IMR-90 (cell line): ENCODE measurements around the gene CSHL1. TPM values are rescaled to one million over a fixed set of nuclear protein-coding genes. Genes with fewer than 3 reads are reported as not detected.

ENCODE experiments used
- ATAC-seq: fragments of 200-7000 bp; cut with Tn5 transposase; 2 replicates; pipeline ENCODE4 v1.9.1; 2020; ENCODE audit warnings: low read depth, mild to moderate bottlenecking, moderate library complexity
- Bru-seq: library from RNA; stranded (reverse); fragments of 400-500 nt; gene quantifications from one replicate; lab custom pipeline; 2021; lab: Mats Ljungman, UMichigan
- BruChase-seq, 2 experiments: library from RNA; stranded (reverse); fragments of 400-500 nt; gene quantifications; one replicate each; lab custom pipeline; 2021; lab: Mats Ljungman, UMichigan
- BruUV-seq: library from RNA; stranded (reverse); fragments of 400-500 nt; replicated peaks from 2 replicates; lab custom pipeline; 2021; lab: Mats Ljungman, UMichigan
- CTCF ChIA-PET: fragments of 300-600 bp; formaldehyde crosslinking; extraction: SDS; loops from one replicate; lab custom pipeline; 2021; ENCODE audit warnings: antibody characterized with exemption; lab: Yijun Ruan, JAX
- POLR2A ChIA-PET: fragments of 300-600 bp; sonication (Branson Sonifier 250); formaldehyde crosslinking; loops from one replicate; lab custom pipeline; 2022; ENCODE audit warnings: antibody characterized with exemption; ENCODE audit not compliant: unreplicated experiment; lab: Charles Lee
- DNase-seq: peaks from one replicate; pipeline ENCODE4 v3.0.0; 2013
- H2AFZ ChIP-seq: replicated peaks from 2 replicates; pipeline ENCODE3; 2013; ENCODE audit warnings: low read length, mild to moderate bottlenecking; ENCODE audit not compliant: poor library complexity
- H2AK5ac ChIP-seq: 2 replicates; pipeline ENCODE4 v1.6.1; 2013; ENCODE audit warnings: low read depth, low read length, inconsistent platforms
- H2AK9ac ChIP-seq: replicated peaks from 2 replicates; pipeline ENCODE3; 2013; ENCODE audit warnings: mild to moderate bottlenecking, low read depth, low read length, moderate library complexity; ENCODE audit not compliant: poor library complexity
- H2BK120ac ChIP-seq: 2 replicates; pipeline ENCODE4 v1.6.1; 2013; ENCODE audit warnings: low read depth, low read length, inconsistent platforms
- H2BK15ac ChIP-seq: 3 replicates; pipeline ENCODE4 v1.6.1; 2013; ENCODE audit warnings: low read depth, low read length, inconsistent platforms
- H2BK20ac ChIP-seq: 2 replicates; pipeline ENCODE4 v1.6.1; 2013; ENCODE audit warnings: low read depth, mild to moderate bottlenecking, inconsistent platforms, low read length, moderate library complexity
- H2BK5ac ChIP-seq: 2 replicates; pipeline ENCODE4 v1.6.1; 2013; ENCODE audit warnings: mild to moderate bottlenecking, low read depth, low read length, inconsistent platforms; ENCODE audit not compliant: poor library complexity, severe bottlenecking
- H3K14ac ChIP-seq: replicated peaks from 2 replicates; pipeline ENCODE4 v1.6.1; 2013; ENCODE audit warnings: low read depth, low read length, inconsistent platforms
- H3K18ac ChIP-seq: 2 replicates; pipeline ENCODE4 v1.6.1; 2013; ENCODE audit warnings: low read depth, low read length, control low read depth
- H3K23ac ChIP-seq: 2 replicates; pipeline ENCODE4 v1.6.1; 2013; ENCODE audit warnings: low read depth, low read length, inconsistent platforms
- H3K27ac ChIP-seq: 2 replicates; pipeline ENCODE4 v1.5.1; 2013; ENCODE audit warnings: mild to moderate bottlenecking, control low read depth, low read length; ENCODE audit not compliant: insufficient read depth
- H3K27me3 ChIP-seq: 2 replicates; pipeline ENCODE4 v1.6.1; 2013; ENCODE audit warnings: low read length; ENCODE audit not compliant: control insufficient read depth, insufficient read depth
- H3K36me3 ChIP-seq: 2 replicates; pipeline ENCODE4 v1.6.1; 2013; ENCODE audit warnings: low read length, mixed read lengths; ENCODE audit not compliant: control insufficient read depth, insufficient read depth
- H3K4ac ChIP-seq: 2 replicates; pipeline ENCODE4 v1.6.1; 2013; ENCODE audit warnings: low read depth, low read length, inconsistent platforms
- H3K4me1 ChIP-seq: 2 replicates; pipeline ENCODE4 v1.6.1; 2013; ENCODE audit warnings: low read length, mixed read lengths; ENCODE audit not compliant: control insufficient read depth, insufficient read depth
- H3K4me2 ChIP-seq: 2 replicates; pipeline ENCODE4 v1.6.1; 2013; ENCODE audit warnings: low read depth, mild to moderate bottlenecking, control low read depth, low read length, moderate library complexity
- H3K4me3 ChIP-seq: 2 replicates; pipeline ENCODE4 v1.5.1; 2013; ENCODE audit warnings: low read depth, mild to moderate bottlenecking, control low read depth, low read length, moderate library complexity; ENCODE audit not compliant: insufficient read depth
- H3K56ac ChIP-seq: 2 replicates; pipeline ENCODE4 v1.6.1; 2013; ENCODE audit warnings: low read length, inconsistent platforms; ENCODE audit not compliant: insufficient read depth; ENCODE audit errors: extremely low read depth
- H3K79me1 ChIP-seq, 2 experiments: 2 replicates each; pipeline ENCODE4 v1.6.1; 2013; ENCODE audit warnings: low read length in 2 of 2, inconsistent platforms in 1 of 2, low read depth in 1 of 2
- H3K9ac ChIP-seq: 2 replicates; pipeline ENCODE4 v1.6.1; 2013; ENCODE audit warnings: low read depth, low read length, control low read depth
- H3K9me1 ChIP-seq: 2 replicates; pipeline ENCODE4 v1.6.1; 2013; ENCODE audit warnings: low read length, inconsistent platforms; ENCODE audit not compliant: insufficient read depth
- H3K9me3 ChIP-seq: 2 replicates; pipeline ENCODE4 v1.6.1; 2013; ENCODE audit warnings: low read length; ENCODE audit not compliant: control insufficient read depth, insufficient read depth
- H4K20me1 ChIP-seq: 2 replicates; pipeline ENCODE4 v1.6.1; 2013; ENCODE audit warnings: low read length, inconsistent platforms; ENCODE audit not compliant: insufficient read depth
- H4K5ac ChIP-seq: 2 replicates; pipeline ENCODE4 v1.6.1; 2013; ENCODE audit warnings: mild to moderate bottlenecking, low read depth, low read length, control low read depth
- H4K8ac ChIP-seq, 2 experiments: 2 replicates each; pipeline ENCODE4 v1.6.1; 2013; ENCODE audit warnings: low read depth in 2 of 2, low read length in 2 of 2, control low read depth in 1 of 2, inconsistent platforms in 1 of 2
- H4K91ac ChIP-seq: 2 replicates; pipeline ENCODE4 v1.6.1; 2013; ENCODE audit warnings: low read depth, low read length, inconsistent platforms; ENCODE audit not compliant: insufficient read depth
- CEBPB ChIP-seq: IDR thresholded peaks from 2 replicates; pipeline ENCODE4 v1.6.1; 2012; ENCODE audit warnings: low read depth, low read length, improper control_type of control experiment
- FOS ChIP-seq: fragments of 150-350 bp; IDR thresholded peaks from 2 replicates; pipeline ENCODE4 v1.6.1; 2016; ENCODE audit warnings: low read depth, low read length
- POLR2A ChIP-seq: IDR thresholded peaks from 2 replicates; pipeline ENCODE4 v1.6.1; 2012; ENCODE audit warnings: mild to moderate bottlenecking, low read depth, low read length
- RFX5 ChIP-seq: IDR thresholded peaks from 2 replicates; pipeline ENCODE4 v1.8.0; 2012; ENCODE audit warnings: low read depth, mild to moderate bottlenecking, low read length, moderate library complexity
- WGBS, 2 experiments: methylation state at CpG; one replicate each; pipeline versions ENCODE4 v1.1.5 to v1.1.7; 2013; ENCODE audit warnings: missing lambda C conversion rate in 2 of 2; ENCODE audit not compliant: insufficient read length in 1 of 2; ENCODE audit errors: extremely low coverage in 2 of 2; 5-methylcytosine and 5-hydroxymethylcytosine counted together
- dilution Hi-C: fragments of 300-500 bp; cut with HindIII; formaldehyde crosslinking; loops from one replicate; pipeline ENCODE4 v1.14.3; 2018; ENCODE audit warnings: low sequenced_read_pairs; ENCODE audit not compliant: unreplicated experiment
- in situ Hi-C: fragments of 300-500 bp; cut with MboI; formaldehyde crosslinking; loops from 3 replicates; pipeline ENCODE4 v1.14.3; 2019; ENCODE audit warnings: low sequenced_read_pairs, inconsistent platforms, mixed read lengths
- intact Hi-C: fragments of 100-400 bp; cut with micrococcal nuclease; formaldehyde crosslinking; loops from 2 replicates; pipeline ENCODE4 v1.10.0; 2022
- long read RNA-seq: library from polyadenylated mRNA; unstranded; transcript quantifications from one replicate; pipeline ENCODE4 v2.0.0, GENCODE V29; 2021; ENCODE audit not compliant: unreplicated experiment
- polyA plus RNA-seq, 3 experiments: library from polyadenylated mRNA; depleted of rRNA; stranded (reverse); fragments of >200 nt; gene quantifications; 2 replicates each; pipeline ENCODE4 v1.2.3, GENCODE V29; 2012; ENCODE audit warnings: low replicate concordance in 1 of 3
- total RNA-seq: library from RNA; depleted of rRNA; stranded (reverse); fragments of >200 nt; gene quantifications from 2 replicates; pipeline ENCODE4 v1.2.3, GENCODE V29; 2012; rRNA removed

The CSHL1 gene
- total RNA-seq (not detected in 2 replicates), polyA plus RNA-seq (2012; rRNA removed) (not detected in 2 replicates), Bru-seq, nascent RNA (not detected), BruChase-seq, experiment 1, labeled RNA remaining after a 6-hour chase (not detected), BruChase-seq, experiment 2, labeled RNA remaining after a 2-hour chase (not detected)
- not detected in 2 replicates for polyA plus RNA-seq (2012; cell fraction: cytosol; rRNA removed)
- polyA plus RNA-seq (2012; cell fraction: nucleus; rRNA removed; ENCODE audit: low replicate concordance) = not detected in 2 replicates
- long read RNA-seq = 0 reads

DNA sequence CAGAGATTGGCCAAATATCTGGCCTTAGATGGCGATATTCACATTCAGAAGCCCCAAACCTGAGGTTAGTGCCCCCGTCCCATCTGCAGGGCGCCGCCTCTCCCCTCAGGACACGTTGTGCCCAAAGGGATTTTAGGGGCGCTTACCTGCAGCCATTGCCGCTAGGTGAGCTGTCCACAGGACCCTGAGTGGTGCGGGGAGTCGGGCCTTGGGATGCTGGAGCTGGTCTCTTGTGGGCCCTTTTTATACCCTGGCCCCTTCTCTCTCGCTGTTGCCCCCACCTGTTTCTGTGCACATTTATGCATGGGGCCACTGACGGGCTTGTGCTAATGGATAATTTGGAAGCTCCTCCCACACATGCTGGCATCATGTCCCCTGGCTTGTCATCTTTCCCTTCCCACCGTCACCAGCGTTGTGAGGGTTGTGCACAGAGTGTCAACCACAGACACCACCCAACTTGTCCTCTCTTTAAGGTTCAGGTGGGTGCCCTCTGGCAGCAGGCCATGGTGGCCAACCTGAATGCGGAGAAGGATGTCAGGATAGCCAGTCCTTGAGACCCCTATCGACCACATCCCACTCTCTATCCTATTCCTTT is at the start of gene CSHL1:
Gene CSHL1, minus strand, starts transcription at position 218 of the 595 bp plus-strand sequence. Its CDS starts 62 bp downstream, at position 156.
- Histone ChIP-seq H4K8ac (no peak within 1 kb of the TSS), H2BK120ac (no peak within 1 kb of the TSS), H2AFZ (no peak within 1 kb of the TSS), H3K27me3 (peaks cover 42% of the 10 kb centered on the region), H4K20me1 (no peaks in the 10 kb centered on the region), H3K14ac (no peak within 1 kb of the TSS), H3K79me1 (no peaks in the 10 kb centered on the region), H3K9me1 (no peaks in the 10 kb centered on the region), H2BK20ac (no peak within 1 kb of the TSS), H2AK5ac (no peak within 1 kb of the TSS; the same call in 1 of the 2 replicates), H3K4me1 (no peaks in the 10 kb centered on the region), H2BK15ac (no peak within 1 kb of the TSS), H4K91ac (no peak within 1 kb of the TSS), H3K4me2 (no peak within 1 kb of the TSS), H3K27ac (no peak within 1 kb of the TSS), H3K23ac (no peak within 1 kb of the TSS), H2AK9ac (no peak within 1 kb of the TSS), H3K4me3 (no peak within 1 kb of the TSS), H3K18ac (no peak within 1 kb of the TSS), H3K4ac (no peak within 1 kb of the TSS), H3K56ac (no peak within 1 kb of the TSS), H3K36me3 (no peaks in the 10 kb centered on the region), H2BK5ac (no peak within 1 kb of the TSS), H4K5ac (no peak within 1 kb of the TSS), H3K9me3 (no peaks in the 10 kb centered on the region), H3K9ac (no peak within 1 kb of the TSS)
- DNase-seq = no peak
- WGBS, 2 experiments = 60% methylated on average over 5 of the region's 15 CpGs; no CpG with 5 or more reads in 1 of the 2 experiments
- no TSS peak for BruUV-seq
- TF ChIP-seq POLR2A = no peak
- TF ChIP-seq CEBPB = no peak
- TF ChIP-seq FOS = no peak
- TF ChIP-seq RFX5 = no peak
- intact Hi-C loops = loop anchor here (10.0 kb wide), 1 partner anchor 374 kb away; no protein-coding TSS in a partner anchor
- in situ Hi-C loops = loop anchor here (10.0 kb wide), 2 partner anchors 114 to 374 kb away; partner anchors contain the start of gene ICAM2
- ATAC-seq = no peak
- ChIA-PET POLR2A (no interaction called here), CTCF (interaction anchor here (1.0 to 1.5 kb wide), 2 partner anchors 46 to 235 kb away, joined by 3 to 4 read pairs; no protein-coding TSS in a partner anchor)
- dilution Hi-C loops = no loop called here
